Measurements from ENCODE around the gene MYO1A. TPM values are rescaled to one million over a fixed set of nuclear protein-coding genes. Genes with fewer than 3 reads are reported as not detected.

The MYO1A gene
- total and polyA plus RNA-seq, 2 of the 13 experiments (the other 11 are each of a cell fraction or from before 2014, with no cell fraction given), result 5.3 to 6.0 TPM

- TF ChIP-seq NFAT5 (CRISPR knock-in tag; IDR thresholded peaks at IDR 0.05) (no peak), ZBTB1 (CRISPR knock-in tag; IDR thresholded peaks at IDR 0.05; ENCODE audit: borderline replicate concordance) (no peak), ZNF331 (CRISPR knock-in tag; IDR thresholded peaks at IDR 0.05) (no peak), HNRNPUL1 (IDR thresholded peaks at IDR 0.05; ENCODE audit: low read depth, low read length) (no peak), PCBP2 (optimal IDR thresholded peaks at IDR 0.05; ENCODE audit: low read depth, low read length, poor library complexity, severe bottlenecking) (no peak), ZNF292 (CRISPR knock-in tag; IDR thresholded peaks at IDR 0.05; ENCODE audit: borderline replicate concordance, low read depth) (no peak), NFYB (CRISPR knock-in tag; IDR thresholded peaks at IDR 0.05) (peak; percentile 96), ZBTB2 (CRISPR knock-in tag; IDR thresholded peaks at IDR 0.05; ENCODE audit: low read depth) (no peak), MED13 (CRISPR knock-in tag; IDR thresholded peaks at IDR 0.05) (no peak), SYNCRIP (IDR thresholded peaks at IDR 0.05; ENCODE audit: insufficient read depth, low read depth, low read length) (no peak), ZSCAN30 (CRISPR knock-in tag; IDR thresholded peaks at IDR 0.05) (no peak), FOXC1 (CRISPR knock-in tag; IDR thresholded peaks at IDR 0.05; ENCODE audit: borderline replicate concordance) (peak; percentile 44; the same call in 1 of the 2 replicates), SNAPC5 (CRISPR knock-in tag; IDR thresholded peaks at IDR 0.05; ENCODE audit: borderline replicate concordance) (no peak), SSRP1 (CRISPR knock-in tag; IDR thresholded peaks at IDR 0.05) (no peak), HNF1A (IDR thresholded peaks at IDR 0.05; ENCODE audit: low read depth) (no peak), HNF1A (CRISPR knock-in tag; IDR thresholded peaks at IDR 0.05; ENCODE audit: borderline replicate concordance) (no peak), MXI1 (IDR thresholded peaks at IDR 0.05; ENCODE audit: borderline replicate concordance, low read depth, low read length) (peak; percentile 87; the same call in 2 of the 3 replicates)
Measured at GRCh38 chr12:57078519-57079404, 28.8 kb upstream of the MYO1A start, which contains the start of gene NEMP1 (continued).

Data from HepG2 (cell line).